GM23338 (cell line): ENCODE measurements around the gene YIF1A.

ENCODE experiments used
- EZH2 ChIP-seq: fragments of 200-600 bp; sonication (generic); IDR thresholded peaks from one replicate; pipeline ENCODE4 v1.8.0; 2017; ENCODE audit warnings: antibody characterized with exemption, mild to moderate bottlenecking, low read depth; ENCODE audit not compliant: unreplicated experiment
- TF ChIP-seq, protein P1 (sequence below), 2 experiments: fragments of 200-600 bp in 1 of 2; sonication (generic) in 1 of 2; conservative IDR thresholded peaks; 2 replicates each; pipeline versions ENCODE4 v1.5.1 to v1.6.1; 2016 to 2017; ENCODE audit warnings: antibody characterized with exemption in 2 of 2, low read depth in 2 of 2, mild to moderate bottlenecking in 2 of 2, moderate library complexity in 1 of 2

DNA sequence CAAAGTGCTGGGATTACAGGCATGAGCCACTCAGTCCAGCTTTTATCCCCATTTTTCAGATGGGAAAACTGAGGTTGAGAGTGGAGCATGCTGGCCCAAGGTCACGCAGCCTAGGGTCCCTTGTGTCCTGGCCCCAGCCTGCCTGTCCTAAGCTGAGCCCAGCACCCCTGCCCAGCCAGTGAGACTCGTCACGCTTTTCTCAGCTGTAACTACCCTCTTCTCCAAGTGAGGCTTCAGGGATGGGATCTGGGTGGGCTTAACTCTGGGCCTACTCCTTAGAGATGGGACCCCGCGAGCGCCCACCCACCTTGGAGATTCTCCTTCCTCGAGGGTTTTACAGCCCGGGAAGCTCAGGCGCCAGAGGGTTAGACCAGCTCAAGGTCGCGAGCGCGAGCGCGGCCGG, 2.4 kb upstream of the YIF1A start:
- TF ChIP-seq, protein P1, sequence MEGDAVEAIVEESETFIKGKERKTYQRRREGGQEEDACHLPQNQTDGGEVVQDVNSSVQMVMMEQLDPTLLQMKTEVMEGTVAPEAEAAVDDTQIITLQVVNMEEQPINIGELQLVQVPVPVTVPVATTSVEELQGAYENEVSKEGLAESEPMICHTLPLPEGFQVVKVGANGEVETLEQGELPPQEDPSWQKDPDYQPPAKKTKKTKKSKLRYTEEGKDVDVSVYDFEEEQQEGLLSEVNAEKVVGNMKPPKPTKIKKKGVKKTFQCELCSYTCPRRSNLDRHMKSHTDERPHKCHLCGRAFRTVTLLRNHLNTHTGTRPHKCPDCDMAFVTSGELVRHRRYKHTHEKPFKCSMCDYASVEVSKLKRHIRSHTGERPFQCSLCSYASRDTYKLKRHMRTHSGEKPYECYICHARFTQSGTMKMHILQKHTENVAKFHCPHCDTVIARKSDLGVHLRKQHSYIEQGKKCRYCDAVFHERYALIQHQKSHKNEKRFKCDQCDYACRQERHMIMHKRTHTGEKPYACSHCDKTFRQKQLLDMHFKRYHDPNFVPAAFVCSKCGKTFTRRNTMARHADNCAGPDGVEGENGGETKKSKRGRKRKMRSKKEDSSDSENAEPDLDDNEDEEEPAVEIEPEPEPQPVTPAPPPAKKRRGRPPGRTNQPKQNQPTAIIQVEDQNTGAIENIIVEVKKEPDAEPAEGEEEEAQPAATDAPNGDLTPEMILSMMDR (conservative IDR thresholded peaks at IDR 0.05; ENCODE audit: low read depth in 2 of 2): no peak
- peak; percentile 27 for TF ChIP-seq EZH2
